HepG2 (cell line): ENCODE results near the gene C19orf33. TPM values are rescaled to one million over a fixed set of nuclear protein-coding genes. Genes with fewer than 3 reads are reported as not detected.
A peak's percentile ranks its signal among the peaks of the same experiment; 100 is the strongest.

Source experiments
- ERF ChIP-seq: IDR thresholded peaks from 2 replicates; pipeline ENCODE4 v1.6.1; 2018; ENCODE audit warnings: missing biosample characterization, missing genetic modification reagents
- FIP1L1 ChIP-seq: fragments of 200-400 bp; formaldehyde crosslinking; IDR thresholded peaks from 2 replicates; pipeline ENCODE4 v1.6.1; 2018; ENCODE audit warnings: low read depth, mild to moderate bottlenecking, low read length, moderate library complexity, borderline replicate concordance; ENCODE audit not compliant: insufficient read depth
- NR2F6 ChIP-seq, 2 experiments: IDR thresholded peaks; 2 replicates each; pipeline ENCODE4 v1.6.1; 2016; ENCODE audit warnings: antibody characterized with exemption in 1 of 2, mild to moderate bottlenecking in 1 of 2
- PAX8 ChIP-seq: sonication (generic); formaldehyde crosslinking; IDR thresholded peaks from 2 replicates; pipeline ENCODE4 v1.8.0; 2022; ENCODE audit warnings: mild to moderate bottlenecking, missing genetic modification reagents, borderline replicate concordance
- PAXIP1 ChIP-seq: sonication (generic); formaldehyde crosslinking; conservative IDR thresholded peaks from 2 replicates; pipeline ENCODE4 v1.4.0; 2020; ENCODE audit warnings: mild to moderate bottlenecking, missing genetic modification reagents, moderate library complexity
- SIX1 ChIP-seq: sonication (generic); formaldehyde crosslinking; IDR thresholded peaks from 2 replicates; pipeline ENCODE4 v1.4.0; 2020; ENCODE audit warnings: missing genetic modification reagents, borderline replicate concordance
- SMARCC2 ChIP-seq: fragments of 450-650 bp; IDR thresholded peaks from 2 replicates; pipeline ENCODE4 v1.6.1; 2017; ENCODE audit warnings: antibody characterized with exemption, mild to moderate bottlenecking
- ZNF335 ChIP-seq: sonication (generic); formaldehyde crosslinking; IDR thresholded peaks from 2 replicates; pipeline ENCODE4 v1.4.0; 2020; ENCODE audit warnings: missing genetic modification reagents
- ZNF496 ChIP-seq: sonication (generic); formaldehyde crosslinking; IDR thresholded peaks from 2 replicates; pipeline ENCODE4 v1.8.1; 2023; ENCODE audit warnings: mild to moderate bottlenecking, moderate library complexity, missing genetic modification reagents; ENCODE audit not compliant: insufficient replicate concordance
- ZNF780A ChIP-seq: sonication (generic); formaldehyde crosslinking; IDR thresholded peaks from 2 replicates; pipeline ENCODE4 v1.8.0; 2022; ENCODE audit warnings: mild to moderate bottlenecking, missing genetic modification reagents, moderate library complexity
- ZNF784 ChIP-seq: sonication (generic); formaldehyde crosslinking; IDR thresholded peaks from 2 replicates; pipeline ENCODE4 v1.5.1; 2020; ENCODE audit warnings: missing genetic modification reagents, mild to moderate bottlenecking, borderline replicate concordance
- polyA plus RNA-seq, 8 experiments: library from polyadenylated mRNA; depleted of rRNA in 3 of 8; stranded (reverse) in 7 of 8; unstranded in 1 of 8; fragments of >200 nt; fragmentation: Illumina TruSeq in 4 of 8; extraction: Trizol in 4 of 8; gene quantifications; 2 replicates each; pipeline versions ENCODE4 v1.2.1 to v1.2.3, GENCODE V29; 2011 to 2016; ENCODE audit warnings: low read depth in 4 of 8, missing spikeins in 1 of 8, mixed read lengths in 1 of 8; ENCODE audit not compliant: insufficient read depth in 1 of 8
- total RNA-seq, 5 experiments: library from RNA; depleted of rRNA; stranded (reverse); fragments of >200 nt; fragmentation: Illumina TruSeq; extraction: Trizol; gene quantifications; 2 replicates each; pipeline ENCODE4 v1.2.3, GENCODE V29; 2016; ENCODE audit warnings: low read depth in 1 of 5
- TF ChIP-seq, protein P1 (sequence below): sonication (generic); formaldehyde crosslinking; IDR thresholded peaks from 2 replicates; pipeline ENCODE4 v1.4.0; 2020; ENCODE audit warnings: missing genetic modification reagents

The C19orf33 gene
- total and polyA plus RNA-seq, 2 of the 13 experiments (the other 11 are each of a cell fraction or from before 2014, with no cell fraction given), result 2.5 to 3.3 TPM

DNA sequence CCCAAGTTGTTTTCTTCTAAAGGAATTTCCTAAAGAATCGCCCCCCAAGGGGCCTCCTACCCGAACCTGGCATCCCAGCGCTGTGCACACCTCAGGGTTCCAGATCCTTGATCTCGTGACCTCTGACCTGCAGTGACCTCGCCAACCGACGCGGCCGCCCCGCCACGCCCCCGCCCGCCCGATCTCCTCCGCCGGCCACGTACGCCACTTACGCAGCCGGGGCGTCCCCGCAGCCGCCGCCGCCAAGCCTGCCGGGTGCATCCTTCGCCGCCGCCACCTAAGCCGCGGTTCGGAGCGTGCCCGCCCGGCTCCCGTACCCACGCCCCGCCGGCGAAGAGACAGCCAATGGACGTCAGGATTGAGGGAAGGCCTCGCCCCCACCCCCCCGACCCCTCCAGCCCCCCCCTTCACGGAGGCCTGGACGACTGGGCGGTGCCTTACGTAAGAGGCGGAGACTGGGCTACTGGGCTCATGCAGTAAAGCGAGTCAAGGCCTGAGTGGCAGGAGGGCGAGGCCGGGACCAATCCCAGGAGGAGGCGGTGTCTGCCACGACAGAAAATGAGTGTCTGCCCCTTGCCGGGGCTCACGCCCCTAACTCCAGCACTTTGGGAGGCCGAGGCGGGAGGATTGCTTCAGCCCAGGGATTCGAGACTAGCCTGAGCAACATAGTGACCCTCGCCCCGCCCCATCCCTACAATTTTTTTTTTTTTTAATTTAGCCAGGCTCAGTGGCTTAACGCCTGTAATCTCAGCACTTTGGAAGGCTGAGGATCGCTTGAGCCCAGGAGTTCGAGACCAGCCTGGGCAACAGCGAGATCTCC, 11.8 kb downstream of the C19orf33 start, which contains the start of gene YIF1B (continued):
- peak; percentile 94 for TF ChIP-seq NR2F6 (IDR thresholded peaks at IDR 0.05)
- peak; percentile 86 for TF ChIP-seq NR2F6 (CRISPR knock-in tag; IDR thresholded peaks at IDR 0.05)
- no peak for TF ChIP-seq ZNF784 (CRISPR knock-in tag)
- no peak for TF ChIP-seq ZNF780A
- no peak for TF ChIP-seq ZNF335 (CRISPR knock-in tag)
- peak; percentile 37; the same call in 1 of the 2 replicates for TF ChIP-seq ERF (CRISPR knock-in tag)
- no peak for TF ChIP-seq PAX8
- no peak for TF ChIP-seq FIP1L1
- TF ChIP-seq SMARCC2, result no peak
- TF ChIP-seq PAXIP1, result no peak
- TF ChIP-seq, protein P1, sequence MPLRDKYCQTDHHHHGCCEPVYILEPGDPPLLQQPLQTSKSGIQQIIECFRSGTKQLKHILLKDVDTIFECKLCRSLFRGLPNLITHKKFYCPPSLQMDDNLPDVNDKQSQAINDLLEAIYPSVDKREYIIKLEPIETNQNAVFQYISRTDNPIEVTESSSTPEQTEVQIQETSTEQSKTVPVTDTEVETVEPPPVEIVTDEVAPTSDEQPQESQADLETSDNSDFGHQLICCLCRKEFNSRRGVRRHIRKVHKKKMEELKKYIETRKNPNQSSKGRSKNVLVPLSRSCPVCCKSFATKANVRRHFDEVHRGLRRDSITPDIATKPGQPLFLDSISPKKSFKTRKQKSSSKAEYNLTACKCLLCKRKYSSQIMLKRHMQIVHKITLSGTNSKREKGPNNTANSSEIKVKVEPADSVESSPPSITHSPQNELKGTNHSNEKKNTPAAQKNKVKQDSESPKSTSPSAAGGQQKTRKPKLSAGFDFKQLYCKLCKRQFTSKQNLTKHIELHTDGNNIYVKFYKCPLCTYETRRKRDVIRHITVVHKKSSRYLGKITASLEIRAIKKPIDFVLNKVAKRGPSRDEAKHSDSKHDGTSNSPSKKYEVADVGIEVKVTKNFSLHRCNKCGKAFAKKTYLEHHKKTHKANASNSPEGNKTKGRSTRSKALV (CRISPR knock-in tag), result no peak
- TF ChIP-seq SIX1 (CRISPR knock-in tag), result no peak
- TF ChIP-seq ZNF496, result no peak
